Right atrium auricular region (tissue), 2 donors: ENCODE measurements around the gene CHRDL2. TPM values are rescaled to one million over a fixed set of nuclear protein-coding genes. Genes with fewer than 3 reads are reported as not detected.

Experiments used
- DNase-seq: peaks from one replicate; pipeline ENCODE4 v3.0.0-alpha.2; 2019; ENCODE audit warnings: low spot score
- H3K27ac ChIP-seq, 2 donors: fragments of 200-600 bp; sonication (generic); 1 replicate in 1 of 2; 2 replicates in 1 of 2; pipeline ENCODE4 v1.5.1; 2016 to 2019
- H3K27me3 ChIP-seq, 2 donors: fragments of 200-600 bp; sonication (generic); one replicate each; pipeline versions ENCODE4 v1.5.1 to v1.6.0; 2017 to 2019
- H3K36me3 ChIP-seq: fragments of 200-600 bp; sonication (generic); one replicate; pipeline ENCODE4 v1.5.1; 2016
- H3K4me1 ChIP-seq, 2 donors: fragments of 200-600 bp; sonication (generic); one replicate each; pipeline versions ENCODE4 v1.5.1 to v1.6.0; 2017 to 2019
- H3K4me3 ChIP-seq, 2 donors: fragments of 200-600 bp; sonication (generic); 1 replicate in 1 of 2; 2 replicates in 1 of 2; pipeline ENCODE4 v1.5.1; 2017 to 2019; ENCODE audit warnings: mild to moderate bottlenecking in 1 of 2, moderate library complexity in 1 of 2
- H3K9me3 ChIP-seq, 2 donors: fragments of 200-600 bp; sonication (generic); one replicate each; pipeline ENCODE4 v1.5.1; 2019
- total RNA-seq, 2 donors: library from RNA; depleted of rRNA; stranded (reverse); fragments of >200 nt; gene quantifications; one replicate each; pipeline ENCODE4 v1.1.0, GENCODE V29; 2016
- TF ChIP-seq, protein P1 (sequence below), 2 donors: fragments of 200-600 bp; sonication (generic); IDR thresholded peaks; one replicate each; pipeline ENCODE4 v1.5.1; 2019; ENCODE audit warnings: antibody characterized with exemption in 2 of 2

CHRDL2 gene
- total RNA-seq, 2 donors from 2014 or later: 2.0 to 4.2 TPM

DNA sequence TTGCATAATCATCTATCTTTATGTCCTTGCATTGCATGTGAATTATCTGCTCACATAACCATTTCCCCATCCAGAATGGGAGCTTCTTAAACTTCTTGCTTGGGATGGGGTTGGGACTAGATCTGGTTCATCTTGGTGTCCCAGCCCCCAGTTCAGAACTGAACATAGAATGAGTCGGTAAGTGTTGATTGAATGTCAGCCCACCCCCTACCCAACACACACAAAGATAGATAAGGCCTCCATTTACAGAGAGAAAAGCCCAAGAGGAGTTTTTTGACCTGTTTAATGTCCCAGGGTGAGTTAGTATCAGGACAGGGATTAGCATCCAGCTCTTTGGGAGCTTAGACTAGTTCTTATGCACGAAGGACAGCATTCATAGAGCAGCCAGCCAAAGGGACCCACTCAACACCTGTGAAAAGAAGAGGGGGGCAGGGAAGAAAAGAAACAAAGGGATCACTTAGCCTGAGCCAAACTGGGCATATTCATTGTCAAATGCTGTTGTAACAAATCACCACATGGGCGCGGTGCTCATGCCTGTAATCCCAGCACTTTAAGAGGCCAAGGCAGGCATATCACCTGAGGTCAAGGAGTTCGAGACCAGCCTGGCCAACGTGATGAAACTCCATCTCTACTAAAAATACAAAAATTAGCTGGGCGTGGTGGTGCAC, 57.4 kb downstream of the CHRDL2 start:
- DNase-seq: no peak
- TF ChIP-seq, protein P1, sequence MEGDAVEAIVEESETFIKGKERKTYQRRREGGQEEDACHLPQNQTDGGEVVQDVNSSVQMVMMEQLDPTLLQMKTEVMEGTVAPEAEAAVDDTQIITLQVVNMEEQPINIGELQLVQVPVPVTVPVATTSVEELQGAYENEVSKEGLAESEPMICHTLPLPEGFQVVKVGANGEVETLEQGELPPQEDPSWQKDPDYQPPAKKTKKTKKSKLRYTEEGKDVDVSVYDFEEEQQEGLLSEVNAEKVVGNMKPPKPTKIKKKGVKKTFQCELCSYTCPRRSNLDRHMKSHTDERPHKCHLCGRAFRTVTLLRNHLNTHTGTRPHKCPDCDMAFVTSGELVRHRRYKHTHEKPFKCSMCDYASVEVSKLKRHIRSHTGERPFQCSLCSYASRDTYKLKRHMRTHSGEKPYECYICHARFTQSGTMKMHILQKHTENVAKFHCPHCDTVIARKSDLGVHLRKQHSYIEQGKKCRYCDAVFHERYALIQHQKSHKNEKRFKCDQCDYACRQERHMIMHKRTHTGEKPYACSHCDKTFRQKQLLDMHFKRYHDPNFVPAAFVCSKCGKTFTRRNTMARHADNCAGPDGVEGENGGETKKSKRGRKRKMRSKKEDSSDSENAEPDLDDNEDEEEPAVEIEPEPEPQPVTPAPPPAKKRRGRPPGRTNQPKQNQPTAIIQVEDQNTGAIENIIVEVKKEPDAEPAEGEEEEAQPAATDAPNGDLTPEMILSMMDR (IDR thresholded peaks at IDR 0.05): no peak
- Histone ChIP-seq H3K9me3 (no peaks in the 10 kb centered on the region), H3K27ac (peak overlapping the region; percentile 75 to 85), H3K36me3 (no peaks in the 10 kb centered on the region), H3K4me1 (peaks cover 0 to 19% of the 10 kb centered on the region in 2 donors), H3K4me3 (no peak overlapping the region), H3K27me3 (no peaks in the 10 kb centered on the region)

DNA sequence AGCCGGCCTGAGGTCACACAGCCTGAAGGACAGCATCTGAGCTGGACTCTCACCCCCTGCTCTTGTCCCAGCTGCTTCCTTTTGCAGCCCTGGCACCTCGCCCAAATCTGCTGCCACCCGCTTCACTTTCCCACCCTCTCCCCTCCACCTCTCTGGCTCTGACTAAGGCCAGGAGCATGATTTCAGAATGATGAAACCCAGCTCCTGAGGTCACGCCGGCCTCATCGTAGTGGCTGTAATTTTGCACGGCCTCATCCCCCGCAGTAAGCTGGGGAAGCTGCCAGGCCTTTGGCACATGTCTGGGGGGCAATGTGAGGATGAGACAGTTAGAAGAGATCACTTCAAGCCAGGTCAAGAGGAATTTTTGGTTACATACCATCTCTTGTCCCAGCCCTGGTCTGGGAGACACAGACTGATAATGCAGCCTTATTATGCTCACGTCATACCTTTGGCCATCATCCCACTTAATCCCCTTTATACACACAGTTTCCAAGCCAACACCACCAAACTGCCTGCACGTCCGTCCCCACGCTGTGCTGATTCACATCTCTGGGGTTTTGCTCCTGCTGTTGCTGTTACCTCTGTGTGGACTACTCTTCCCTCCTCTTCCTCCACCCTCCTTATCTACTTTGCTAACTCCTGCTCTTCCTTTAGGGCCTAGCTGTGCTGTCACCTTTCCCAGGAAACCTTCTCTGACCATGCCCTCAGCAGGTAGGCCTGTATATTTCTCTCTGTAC, 58.1 kb downstream of the CHRDL2 start:
- TF ChIP-seq, protein P1 (IDR thresholded peaks at IDR 0.05): no peak
- Histone ChIP-seq H3K4me1 (peaks cover 0 to 19% of the 10 kb centered on the region in 2 donors), H3K27ac (peak overlapping the region; percentile 75 to 85), H3K27me3 (no peaks in the 10 kb centered on the region), H3K9me3 (no peaks in the 10 kb centered on the region), H3K4me3 (no peak overlapping the region), H3K36me3 (no peaks in the 10 kb centered on the region)
- peak; percentile 91 for DNase-seq

DNA sequence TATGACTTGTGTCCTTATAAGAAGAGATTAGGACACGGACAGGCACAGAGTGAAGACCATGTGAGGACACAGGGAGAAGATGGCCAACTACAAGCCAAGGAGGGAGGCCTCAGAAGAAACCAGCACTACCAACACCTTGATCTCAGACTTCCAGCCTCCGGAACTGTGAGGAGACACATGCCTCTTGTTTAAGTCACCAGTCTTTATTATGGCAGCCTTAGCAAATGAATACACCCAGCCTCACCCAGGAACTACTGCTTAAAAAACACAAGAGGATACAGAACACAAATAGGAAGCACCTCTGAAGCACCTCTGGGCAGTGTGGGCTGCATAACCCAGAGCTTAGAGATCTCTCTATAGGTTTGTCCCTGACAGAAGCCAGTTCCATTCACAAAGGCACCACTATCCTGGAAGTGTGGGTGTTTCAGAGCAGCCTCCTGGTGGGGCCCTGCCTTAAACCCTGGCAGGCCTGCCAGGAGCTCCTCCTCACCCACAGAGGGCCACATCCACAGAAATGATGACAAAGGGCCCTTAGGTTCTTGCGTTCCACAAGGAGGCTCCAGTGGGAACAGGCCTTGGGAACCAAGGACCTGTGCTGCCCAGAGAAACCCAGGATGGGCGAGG, 58.8 kb downstream of the CHRDL2 start:
- H3K27me3 ChIP-seq: no peaks in the 10 kb centered on the region
- H3K9me3 ChIP-seq: no peaks in the 10 kb centered on the region

DNA sequence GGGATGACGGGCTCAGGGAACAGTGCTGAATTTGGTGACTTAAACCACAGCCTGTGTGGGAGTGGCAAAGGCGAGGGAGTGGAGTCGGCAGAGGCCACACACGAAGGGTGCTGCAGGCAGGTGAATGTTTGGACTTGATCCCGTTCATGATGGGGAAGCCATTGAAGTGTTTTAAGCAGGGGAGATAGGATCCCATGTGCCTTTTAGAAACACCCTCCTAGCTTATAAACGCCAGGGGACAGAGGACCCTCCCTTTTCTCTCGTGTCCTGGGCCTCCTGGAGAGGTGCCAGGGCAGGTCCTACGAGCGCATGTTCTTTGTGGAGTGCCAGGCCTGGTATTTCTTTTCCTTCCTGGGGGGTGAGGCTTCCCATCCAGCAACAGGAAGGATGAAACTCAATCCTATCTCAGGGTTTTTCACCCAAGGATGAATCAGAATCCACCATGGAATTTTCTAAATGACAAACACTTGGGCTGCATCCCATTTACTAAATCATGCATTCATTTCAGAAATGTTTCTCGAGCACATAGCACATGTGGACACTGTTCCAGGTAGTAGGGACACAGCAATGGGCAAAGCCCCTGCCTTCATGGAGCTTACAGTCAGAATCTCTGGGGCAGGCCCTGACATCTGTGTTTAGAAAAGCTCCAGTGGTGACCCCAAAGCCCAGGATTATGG, 59.6 kb downstream of the CHRDL2 start:
- Histone ChIP-seq H3K36me3 (no peaks in the 10 kb centered on the region), H3K27ac (peak overlapping the region in 1 of 2 donors; percentile 75), H3K4me3 (no peak overlapping the region), H3K4me1 (peaks cover 0 to 19% of the 10 kb centered on the region in 2 donors), H3K9me3 (no peaks in the 10 kb centered on the region), H3K27me3 (no peaks in the 10 kb centered on the region)
- TF ChIP-seq, protein P1 (IDR thresholded peaks at IDR 0.05): no peak
- no peak for DNase-seq

More for the DNA sequence above, 58.8 kb downstream of the CHRDL2 start:
- H3K36me3 ChIP-seq: no peaks in the 10 kb centered on the region
- peaks cover 0 to 19% of the 10 kb centered on the region in 2 donors for H3K4me1 ChIP-seq
- H3K4me3 ChIP-seq: no peak overlapping the region
- DNase-seq: no peak
- TF ChIP-seq, protein P1 (IDR thresholded peaks at IDR 0.05): no peak
- H3K27ac ChIP-seq: peak overlapping the region; percentile 75 to 85

DNA sequence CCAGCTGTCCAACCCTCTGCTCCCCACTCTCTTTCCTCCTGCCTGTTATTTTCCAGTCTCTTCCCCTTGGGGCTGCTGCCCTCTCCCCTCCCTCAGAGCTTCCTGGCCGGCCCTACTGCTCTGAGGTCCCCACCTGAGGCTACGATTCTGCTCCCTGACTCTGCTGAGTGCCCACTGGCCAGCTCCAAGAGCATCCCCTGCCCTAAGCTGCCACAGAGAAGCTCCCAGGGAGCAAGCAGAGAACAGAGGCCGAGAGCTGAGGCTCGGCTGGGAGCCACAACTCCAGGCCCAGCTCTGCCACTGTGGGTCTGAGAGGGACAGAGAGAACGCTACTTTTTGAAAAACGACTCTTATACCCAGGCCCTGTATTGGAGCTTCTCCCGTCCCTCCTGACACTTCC, 61.1 kb downstream of the CHRDL2 start:
- DNase-seq: no peak
- H3K36me3 ChIP-seq: no peaks in the 10 kb centered on the region
- peaks cover 0 to 19% of the 10 kb centered on the region in 2 donors for H3K4me1 ChIP-seq
- H3K27ac ChIP-seq: no peak overlapping the region
- no peaks in the 10 kb centered on the region for H3K9me3 ChIP-seq
- H3K4me3 ChIP-seq: no peak overlapping the region
- TF ChIP-seq, protein P1 (IDR thresholded peaks at IDR 0.05): no peak
- no peaks in the 10 kb centered on the region for H3K27me3 ChIP-seq
